KMS-11 (cell line): ENCODE measurements around the gene RAD52.
"Not testable (repeated sequence)": the region's sequence is repeated elsewhere in the genome, so short reads cannot be mapped to it uniquely, and the experiment has no call there.

Experiments
- H2AFZ ChIP-seq: fragments of 200-600 bp; sonication (generic); 2 replicates; pipeline ENCODE4 v1.6.1; 2016; ENCODE audit warnings: antibody characterized with exemption, mixed run types, low read depth
- H3K27ac ChIP-seq: fragments of 200-600 bp; sonication (generic); 2 replicates; pipeline ENCODE4 v1.6.1; 2016; ENCODE audit warnings: mild to moderate bottlenecking, mixed run types
- H3K27me3 ChIP-seq: fragments of 200-600 bp; sonication (generic); 2 replicates; pipeline ENCODE4 v1.6.1; 2017; ENCODE audit warnings: mild to moderate bottlenecking, low read depth, mixed run types, moderate library complexity; ENCODE audit not compliant: insufficient read depth
- H3K36me3 ChIP-seq: fragments of 200-600 bp; sonication (generic); 2 replicates; pipeline ENCODE4 v1.6.1; 2017; ENCODE audit warnings: mild to moderate bottlenecking, mixed run types; ENCODE audit not compliant: insufficient read depth
- H3K4me1 ChIP-seq: fragments of 200-600 bp; sonication (generic); 2 replicates; pipeline ENCODE4 v1.6.1; 2016; ENCODE audit warnings: mild to moderate bottlenecking, low read depth, mixed run types; ENCODE audit not compliant: poor library complexity, severe bottlenecking
- H3K4me2 ChIP-seq: fragments of 200-600 bp; sonication (generic); 2 replicates; pipeline ENCODE4 v1.7.0; 2016; ENCODE audit warnings: mild to moderate bottlenecking, mixed run types
- H3K4me3 ChIP-seq: fragments of 200-600 bp; sonication (generic); IDR thresholded peaks from 2 replicates; pipeline ENCODE4 v1.6.1; 2017; ENCODE audit warnings: low read depth, low read length, mixed read lengths; ENCODE audit not compliant: insufficient read depth
- H3K79me2 ChIP-seq: fragments of 200-600 bp; sonication (generic); 2 replicates; pipeline ENCODE4 v1.6.1; 2016; ENCODE audit warnings: low read depth, mixed run types; ENCODE audit not compliant: insufficient read depth
- H3K9ac ChIP-seq: fragments of 200-600 bp; sonication (generic); 2 replicates; pipeline ENCODE4 v1.6.1; 2016; ENCODE audit warnings: mild to moderate bottlenecking, mixed run types
- H4K20me1 ChIP-seq: fragments of 200-600 bp; sonication (generic); 2 replicates; pipeline ENCODE4 v1.6.1; 2016; ENCODE audit warnings: mild to moderate bottlenecking, mixed run types; ENCODE audit not compliant: insufficient read depth
- TF ChIP-seq, protein P1 (sequence below): fragments of 200-600 bp; sonication (generic); conservative IDR thresholded peaks from 2 replicates; pipeline ENCODE4 v1.6.1; 2017; ENCODE audit warnings: low read depth, mild to moderate bottlenecking, antibody characterized with exemption, low read length, moderate library complexity, mixed read lengths

Gene RAD52

GRCh38 chr12:943051-943450, 6.4 kb downstream of the RAD52 start:
- TF ChIP-seq, protein P1, sequence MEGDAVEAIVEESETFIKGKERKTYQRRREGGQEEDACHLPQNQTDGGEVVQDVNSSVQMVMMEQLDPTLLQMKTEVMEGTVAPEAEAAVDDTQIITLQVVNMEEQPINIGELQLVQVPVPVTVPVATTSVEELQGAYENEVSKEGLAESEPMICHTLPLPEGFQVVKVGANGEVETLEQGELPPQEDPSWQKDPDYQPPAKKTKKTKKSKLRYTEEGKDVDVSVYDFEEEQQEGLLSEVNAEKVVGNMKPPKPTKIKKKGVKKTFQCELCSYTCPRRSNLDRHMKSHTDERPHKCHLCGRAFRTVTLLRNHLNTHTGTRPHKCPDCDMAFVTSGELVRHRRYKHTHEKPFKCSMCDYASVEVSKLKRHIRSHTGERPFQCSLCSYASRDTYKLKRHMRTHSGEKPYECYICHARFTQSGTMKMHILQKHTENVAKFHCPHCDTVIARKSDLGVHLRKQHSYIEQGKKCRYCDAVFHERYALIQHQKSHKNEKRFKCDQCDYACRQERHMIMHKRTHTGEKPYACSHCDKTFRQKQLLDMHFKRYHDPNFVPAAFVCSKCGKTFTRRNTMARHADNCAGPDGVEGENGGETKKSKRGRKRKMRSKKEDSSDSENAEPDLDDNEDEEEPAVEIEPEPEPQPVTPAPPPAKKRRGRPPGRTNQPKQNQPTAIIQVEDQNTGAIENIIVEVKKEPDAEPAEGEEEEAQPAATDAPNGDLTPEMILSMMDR, result no peak
- Histone ChIP-seq H4K20me1 (no peaks in the 10 kb centered on the region), H3K79me2 (peaks cover 13% of the 10 kb centered on the region), H3K4me3 (no peak overlapping the region), H3K27me3 (no peaks in the 10 kb centered on the region), H3K27ac (no peak overlapping the region), H3K4me2 (no peak overlapping the region), H3K36me3 (0 out of 2 replicates have a peak, but pooled peaks cover 4% of the 10 kb centered on the region), H2AFZ (no peak overlapping the region), H3K9ac (no peak overlapping the region), H3K4me1 (peaks cover 3% of the 10 kb centered on the region)

GRCh38 chr12:938810-939209, 10.7 kb downstream of the RAD52 start:
- no peak overlapping the region for H3K4me3 ChIP-seq
- no peak overlapping the region for H3K27ac ChIP-seq
- TF ChIP-seq, protein P1, result no peak
- no peak overlapping the region for H2AFZ ChIP-seq
- H4K20me1 ChIP-seq, result no peaks in the 10 kb centered on the region
- H3K4me2 ChIP-seq, result no peak overlapping the region
- H3K9ac ChIP-seq, result no peak overlapping the region
- no peaks in the 10 kb centered on the region for H3K79me2 ChIP-seq
- no peaks in the 10 kb centered on the region for H3K27me3 ChIP-seq
- 0 out of 2 replicates have a peak, but pooled peaks cover 4% of the 10 kb centered on the region for H3K36me3 ChIP-seq
- no peaks in the 10 kb centered on the region for H3K4me1 ChIP-seq

- no peaks in the 10 kb centered on the region for H3K79me2 ChIP-seq
- H3K4me1 ChIP-seq, result no peaks in the 10 kb centered on the region
- no peak overlapping the region for H3K4me3 ChIP-seq
- no peak overlapping the region for H2AFZ ChIP-seq
- no peak overlapping the region for H3K4me2 ChIP-seq
- no peaks in the 10 kb centered on the region for H3K36me3 ChIP-seq
- no peaks in the 10 kb centered on the region for H4K20me1 ChIP-seq
- H3K9ac ChIP-seq, result no peak overlapping the region
- H3K27ac ChIP-seq, result no peak overlapping the region
- H3K27me3 ChIP-seq, result no peaks in the 10 kb centered on the region
- TF ChIP-seq, protein P1, result no peak
Measured at GRCh38 chr12:936377-937345, 12.8 kb downstream of the RAD52 start.

DNA sequence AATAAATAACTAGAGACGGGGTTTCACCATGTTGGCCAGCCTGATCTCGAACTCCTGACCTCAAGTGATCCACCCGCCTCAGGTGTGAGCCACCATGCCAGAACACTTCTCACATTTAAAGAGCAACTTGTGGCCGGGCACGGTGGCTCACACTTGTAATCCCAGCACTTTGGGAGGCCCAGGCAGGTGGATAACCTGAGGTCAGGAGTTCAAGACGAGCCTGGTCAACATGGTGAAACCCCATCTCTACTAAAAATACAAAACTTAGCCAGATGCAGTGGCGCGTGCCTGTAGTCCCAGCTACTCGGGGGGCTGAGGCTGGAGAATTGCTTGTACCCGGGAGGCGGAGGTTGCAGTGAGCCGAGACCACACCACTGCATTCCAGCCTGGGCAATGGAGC, 13.6 kb downstream of the RAD52 start:
- H3K36me3 ChIP-seq, H3K27ac ChIP-seq, H3K27me3 ChIP-seq, H3K4me2 ChIP-seq, H3K9ac ChIP-seq, H4K20me1 ChIP-seq, H3K4me1 ChIP-seq, H3K4me3 ChIP-seq, H3K79me2 ChIP-seq, H2AFZ ChIP-seq: not testable (repeated sequence)

GRCh38 chr12:931591-931990, 17.9 kb downstream of the RAD52 start:
- no peak overlapping the region for H2AFZ ChIP-seq
- no peaks in the 10 kb centered on the region for H3K4me1 ChIP-seq
- TF ChIP-seq, protein P1, result no peak
- no peaks in the 10 kb centered on the region for H3K79me2 ChIP-seq
- H3K27ac ChIP-seq, result no peak overlapping the region
- no peak overlapping the region for H3K4me2 ChIP-seq
- no peak overlapping the region for H3K4me3 ChIP-seq
- no peaks in the 10 kb centered on the region for H4K20me1 ChIP-seq
- H3K9ac ChIP-seq, result no peak overlapping the region
- H3K36me3 ChIP-seq, result peaks cover 3% of the 10 kb centered on the region; the same call in 1 of the 2 replicates
- H3K27me3 ChIP-seq, result no peaks in the 10 kb centered on the region
